HG03442 (cell line): Measurements from ENCODE around the gene TMEM17.

Source experiments
- ATAC-seq: cut with Tn5 transposase; IDR thresholded peaks from one replicate; pipeline ENCODE4 v1.9.1; 2021; ENCODE audit warnings: mild to moderate bottlenecking, moderate library complexity; ENCODE audit not compliant: unreplicated experiment

The TMEM17 gene

GRCh38 chr2:62458206-62458641 lies 47.8 kb downstream of the TMEM17 start:
- no peak for ATAC-seq

DNA sequence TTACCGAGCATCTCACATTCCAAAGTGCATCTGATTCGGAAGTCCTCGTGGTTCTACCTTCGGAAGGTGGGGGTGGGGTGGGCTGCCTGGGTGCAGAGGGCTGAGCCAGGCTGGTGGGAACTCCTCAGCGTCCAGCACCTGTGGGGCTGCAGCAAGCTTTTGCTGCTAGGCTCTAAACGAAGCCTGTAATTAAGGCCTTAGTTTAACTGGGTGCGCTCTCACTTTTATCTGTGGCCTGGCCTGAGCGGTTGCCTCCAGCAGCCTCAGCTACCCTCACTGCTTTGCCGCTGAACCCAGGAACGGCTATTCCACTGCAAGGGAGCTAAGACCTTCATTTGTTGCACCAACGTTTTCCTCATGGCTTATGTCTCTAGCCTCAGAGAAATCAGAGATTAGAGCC lies 48.4 kb downstream of the TMEM17 start:
- no peak for ATAC-seq

- ATAC-seq = peak; percentile 88
Measured at GRCh38 chr2:62456721-62457539, 49.1 kb downstream of the TMEM17 start.

DNA sequence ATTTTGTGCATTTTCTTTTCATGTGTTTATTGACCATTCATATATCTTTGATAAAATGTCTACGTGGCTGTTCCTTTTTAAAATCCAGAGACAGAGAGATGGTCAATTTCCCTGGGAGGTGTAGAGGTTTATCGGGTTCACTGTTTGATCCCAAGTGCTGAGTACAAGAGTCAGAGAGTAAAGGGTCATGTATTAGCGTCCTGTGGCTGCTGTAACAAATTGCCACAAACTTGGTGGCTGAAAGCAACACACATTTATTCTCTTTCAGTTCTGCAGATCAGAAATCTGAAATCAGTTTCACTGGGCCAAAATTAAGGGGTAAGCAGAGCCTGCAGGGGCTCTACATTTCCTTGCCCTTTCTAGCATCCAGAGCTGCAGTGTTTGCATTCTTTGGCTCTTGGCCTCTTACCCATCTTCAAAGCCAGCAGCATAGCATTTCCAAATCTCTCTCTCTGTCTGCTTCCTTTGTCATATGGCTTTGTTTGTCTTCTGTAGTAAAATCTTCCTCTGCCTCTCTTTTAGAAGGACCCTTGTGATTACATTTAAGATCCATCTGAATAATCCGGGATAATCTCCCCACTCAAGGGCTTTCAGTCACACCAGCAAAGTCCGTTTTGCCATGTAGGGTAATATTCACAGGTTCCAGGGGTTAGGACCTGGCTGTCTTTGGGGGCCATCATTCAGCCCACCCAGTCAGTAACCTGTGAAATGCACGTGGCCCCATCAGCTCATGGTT lies 49.9 kb downstream of the TMEM17 start:
- ATAC-seq = no peak

DNA sequence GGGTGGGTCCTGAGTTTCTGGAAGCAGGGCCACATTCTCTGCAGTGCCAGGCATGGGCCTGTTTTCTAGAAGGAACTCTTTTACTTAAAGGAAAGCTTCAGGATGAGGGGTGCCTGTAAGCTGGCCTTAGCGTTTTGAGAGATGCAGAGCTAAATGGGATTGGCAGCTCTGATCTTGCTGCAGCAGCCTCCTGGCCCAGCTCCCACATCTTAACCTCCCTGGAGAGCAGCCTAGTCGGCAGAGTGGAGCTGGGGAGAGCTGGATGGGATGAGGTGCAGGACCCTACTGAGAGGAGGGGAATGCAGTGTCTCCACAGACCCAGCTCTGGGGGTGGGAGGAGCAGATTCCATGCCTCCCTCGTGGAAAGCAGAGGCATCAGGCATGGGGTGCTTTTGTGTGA lies 52.0 kb downstream of the TMEM17 start:
- no peak for ATAC-seq

- ATAC-seq = no peak
Measured at GRCh38 chr2:62452701-62453454, 53.1 kb downstream of the TMEM17 start.

DNA sequence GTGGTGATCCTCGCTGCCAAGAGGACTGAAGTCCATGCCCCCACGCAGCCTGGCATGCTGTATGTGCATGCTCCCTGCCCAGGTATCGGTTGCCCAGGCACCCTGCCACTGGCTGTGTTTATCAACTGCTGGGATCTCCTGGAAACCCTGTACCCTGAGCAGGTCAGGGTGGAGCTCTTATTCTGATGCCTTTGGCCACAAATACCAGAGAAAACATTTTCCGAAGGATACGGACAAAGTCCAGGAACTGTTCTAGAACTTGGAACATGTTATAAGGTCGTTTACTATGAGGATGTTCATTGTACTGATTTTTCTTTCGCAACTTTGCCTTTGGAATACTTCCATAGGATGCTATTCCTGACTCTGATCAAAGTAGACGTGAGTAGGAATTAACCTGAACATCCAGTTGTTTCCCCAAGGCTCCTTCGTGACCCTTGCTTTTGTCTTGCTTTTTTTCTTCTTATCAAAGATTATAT lies 55.2 kb downstream of the TMEM17 start:
- no peak for ATAC-seq
